ENCODE measurements around the gene NDUFS2. TPM values are rescaled to one million over a fixed set of nuclear protein-coding genes. Genes with fewer than 3 reads are reported as not detected.

NDUFS2 gene
- total RNA-seq, 1 experiment from 2014 or later = 94.9 TPM

- BruUV-seq (replicated peaks) = no TSS peak
- intact Hi-C loops (cut with micrococcal nuclease; ENCODE audit: unreplicated experiment) = no loop called here
- in situ Hi-C loops (cut with HindIII; ENCODE audit: low pct_unique_long_range_greater_than_20kb, low sequenced_read_pairs) = no loop called here
- Histone ChIP-seq H3K4me3 (ENCODE audit: low read depth in 2 of 2, low read length in 2 of 2) (no peak overlapping the region), H3K36me3 (ENCODE audit: control insufficient read depth, insufficient read depth, low read length) (peaks cover 25% of the 10 kb centered on the region), H3K9me3 (ENCODE audit: control insufficient read depth, insufficient read depth, low read depth, low read length) (no peaks in the 10 kb centered on the region), H3K4me1 (ENCODE audit: control insufficient read depth, insufficient read depth, low read length) (peaks cover 4% of the 10 kb centered on the region), H3K27me3 (ENCODE audit: control insufficient read depth, insufficient read depth, low read length) (no peaks in the 10 kb centered on the region), H3K27ac (ENCODE audit: low read length) (no peak overlapping the region)
- DNase-seq (ENCODE audit: low read depth, low spot score) = no peak
- ATAC-seq = no peak
- TF ChIP-seq POLR2AphosphoS5 (IDR thresholded peaks at IDR 0.05; ENCODE audit: low read depth, low read length) = no peak
- no peak for TF ChIP-seq TCF7L2 (IDR thresholded peaks at IDR 0.05; ENCODE audit: low read depth, low read length)
- no peak for TF ChIP-seq SIN3A (IDR thresholded peaks at IDR 0.05; ENCODE audit: borderline replicate concordance, insufficient read depth, low read depth, low read length)
- TF ChIP-seq REST (IDR thresholded peaks at IDR 0.05; ENCODE audit: insufficient read depth in 1 of 2, low read depth in 2 of 2, low read length in 1 of 2) = no peak
- TF ChIP-seq CTCF (IDR thresholded peaks at IDR 0.05) = no peak
- ChIA-PET CTCF (no interaction called here), POLR2A (no interaction called here)
Observed at GRCh38 chr1:161172349-161172748, 29.8 kb upstream of the NDUFS2 start.

- peaks cover 6% of the 10 kb centered on the region for H3K4me1 ChIP-seq (ENCODE audit: control insufficient read depth, insufficient read depth, low read length)
- no peaks in the 10 kb centered on the region for H3K27me3 ChIP-seq (ENCODE audit: control insufficient read depth, insufficient read depth, low read length)
- in situ Hi-C loops (cut with HindIII; ENCODE audit: low pct_unique_long_range_greater_than_20kb, low sequenced_read_pairs) (no loop called here), intact Hi-C loops (cut with micrococcal nuclease; ENCODE audit: unreplicated experiment) (no loop called here)
- ChIA-PET CTCF (no interaction called here), POLR2A (no interaction called here)
- TF ChIP-seq POLR2AphosphoS5 (IDR thresholded peaks at IDR 0.05; ENCODE audit: low read depth, low read length) = no peak
- no peak for TF ChIP-seq SIN3A (IDR thresholded peaks at IDR 0.05; ENCODE audit: borderline replicate concordance, insufficient read depth, low read depth, low read length)
- no peak for TF ChIP-seq REST (IDR thresholded peaks at IDR 0.05; ENCODE audit: insufficient read depth in 1 of 2, low read depth in 2 of 2, low read length in 1 of 2)
- TF ChIP-seq TCF7L2 (IDR thresholded peaks at IDR 0.05; ENCODE audit: low read depth, low read length) = no peak
- no peak for TF ChIP-seq CTCF (IDR thresholded peaks at IDR 0.05)
- DNase-seq (ENCODE audit: low read depth, low spot score) (no peak), ATAC-seq (no peak)
- peaks cover 25% of the 10 kb centered on the region for H3K36me3 ChIP-seq (ENCODE audit: control insufficient read depth, insufficient read depth, low read length)
- H3K9me3 ChIP-seq (ENCODE audit: control insufficient read depth, insufficient read depth, low read depth, low read length) = no peaks in the 10 kb centered on the region
- H3K4me3 ChIP-seq (ENCODE audit: low read depth in 2 of 2, low read length in 2 of 2) = no peak overlapping the region
- BruUV-seq (replicated peaks) = no TSS peak
- H3K27ac ChIP-seq (ENCODE audit: low read length) = no peak overlapping the region
Observed at GRCh38 chr1:161172776-161173376, 29.3 kb upstream of the NDUFS2 start.
